GM12891 (cell line): ENCODE measurements around the gene FARP1.

Source experiments
- POLR2A ChIP-seq: IDR thresholded peaks from 2 replicates; pipeline ENCODE4 v1.6.1; 2011; ENCODE audit warnings: low read depth, low read length, control low read depth
- POLR2AphosphoS5 ChIP-seq: IDR thresholded peaks from 2 replicates; pipeline ENCODE4 v1.6.1; 2011; ENCODE audit warnings: low read depth, low read length, control low read depth
- POU2F2 ChIP-seq: IDR thresholded peaks from 2 replicates; pipeline ENCODE4 v1.6.1; 2011; ENCODE audit warnings: low read depth, mild to moderate bottlenecking, control low read depth, low read length, moderate library complexity
- SPI1 ChIP-seq: IDR thresholded peaks from 2 replicates; pipeline ENCODE4 v1.6.1; 2011; ENCODE audit warnings: low read depth, low read length, control low read depth

DNA sequence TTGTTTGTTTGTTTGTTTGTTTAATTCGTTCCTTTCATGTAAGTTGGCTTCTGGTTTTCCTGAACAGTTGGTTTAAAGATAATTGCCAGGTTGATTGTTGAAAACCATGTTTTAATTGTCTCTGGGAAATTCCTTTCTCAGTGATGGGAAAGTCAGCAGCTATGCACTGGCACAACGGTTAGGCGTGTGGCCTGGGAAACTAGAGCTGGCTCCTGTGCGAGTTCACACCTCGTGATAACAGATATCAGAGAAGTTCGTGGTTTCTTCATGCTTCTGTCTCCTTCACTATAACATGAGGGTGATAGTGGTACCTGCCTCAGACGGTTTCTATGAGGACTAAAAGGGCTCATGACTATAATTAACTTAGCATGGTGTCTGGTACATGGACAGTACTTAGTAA lies 280.5 kb downstream of the FARP1 start:
- TF ChIP-seq POLR2A (no peak), POLR2AphosphoS5 (no peak), POU2F2 (no peak), SPI1 (no peak)
